Tibial nerve (tissue), 4 donors: ENCODE data around the gene MICAL2.

Experiments
- EP300 ChIP-seq, 2 donors: sonication (generic); formaldehyde crosslinking; IDR thresholded peaks; one replicate each; pipeline ENCODE4 v1.6.1; 2017; ENCODE audit warnings: antibody characterized with exemption in 2 of 2, mild to moderate bottlenecking in 1 of 2
- POLR2A ChIP-seq, 2 donors: fragments of 450-650 bp; IDR thresholded peaks; one replicate each; pipeline ENCODE4 v1.6.1; 2017; ENCODE audit warnings: antibody characterized with exemption in 2 of 2, mild to moderate bottlenecking in 2 of 2, moderate library complexity in 2 of 2
- TF ChIP-seq, protein P1 (sequence below), 5 experiments: fragments of 200-600 bp in 3 of 5; fragments of 450-650 bp in 2 of 5; sonication (generic) in 3 of 5; IDR thresholded peaks; one replicate each; pipeline ENCODE4 v1.5.1; 2016 to 2019; ENCODE audit warnings: antibody characterized with exemption in 5 of 5, mild to moderate bottlenecking in 3 of 5, moderate library complexity in 2 of 5

DNA sequence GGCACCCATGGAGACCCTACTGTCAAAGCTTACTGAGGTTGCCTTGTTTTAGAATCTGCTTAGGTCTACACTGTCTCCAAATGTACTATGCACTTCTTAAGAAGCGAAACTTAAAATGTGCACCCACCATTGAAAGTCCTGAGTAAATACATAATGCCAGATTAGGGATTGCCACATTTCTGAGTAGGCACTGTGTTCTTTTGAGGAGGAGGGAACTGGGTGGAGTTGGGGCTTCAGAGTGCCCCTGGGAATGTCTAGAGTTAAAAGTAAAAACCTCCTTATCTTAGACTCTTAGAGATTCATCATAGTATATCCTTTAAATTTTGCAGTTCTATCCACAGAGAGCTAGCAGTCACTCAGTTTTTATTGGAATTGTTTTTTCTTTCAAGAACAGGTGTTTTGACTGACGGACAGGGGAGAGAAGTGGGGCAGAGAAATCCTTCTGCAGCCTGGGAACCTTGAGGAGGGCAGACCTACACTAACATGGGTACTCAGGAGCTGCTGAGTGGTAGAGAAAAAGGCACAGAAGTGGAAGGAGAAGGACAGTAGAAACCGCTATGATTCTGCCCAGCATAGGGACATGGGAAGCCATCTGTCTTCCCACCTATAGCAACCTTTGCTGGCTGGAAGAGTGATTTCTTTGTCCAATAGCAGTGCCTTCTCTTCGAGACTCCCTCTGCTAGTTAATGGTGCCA lies 33.4 kb upstream of the MICAL2 start:
- TF ChIP-seq, protein P1, sequence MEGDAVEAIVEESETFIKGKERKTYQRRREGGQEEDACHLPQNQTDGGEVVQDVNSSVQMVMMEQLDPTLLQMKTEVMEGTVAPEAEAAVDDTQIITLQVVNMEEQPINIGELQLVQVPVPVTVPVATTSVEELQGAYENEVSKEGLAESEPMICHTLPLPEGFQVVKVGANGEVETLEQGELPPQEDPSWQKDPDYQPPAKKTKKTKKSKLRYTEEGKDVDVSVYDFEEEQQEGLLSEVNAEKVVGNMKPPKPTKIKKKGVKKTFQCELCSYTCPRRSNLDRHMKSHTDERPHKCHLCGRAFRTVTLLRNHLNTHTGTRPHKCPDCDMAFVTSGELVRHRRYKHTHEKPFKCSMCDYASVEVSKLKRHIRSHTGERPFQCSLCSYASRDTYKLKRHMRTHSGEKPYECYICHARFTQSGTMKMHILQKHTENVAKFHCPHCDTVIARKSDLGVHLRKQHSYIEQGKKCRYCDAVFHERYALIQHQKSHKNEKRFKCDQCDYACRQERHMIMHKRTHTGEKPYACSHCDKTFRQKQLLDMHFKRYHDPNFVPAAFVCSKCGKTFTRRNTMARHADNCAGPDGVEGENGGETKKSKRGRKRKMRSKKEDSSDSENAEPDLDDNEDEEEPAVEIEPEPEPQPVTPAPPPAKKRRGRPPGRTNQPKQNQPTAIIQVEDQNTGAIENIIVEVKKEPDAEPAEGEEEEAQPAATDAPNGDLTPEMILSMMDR (IDR thresholded peaks at IDR 0.05) = no peak
- TF ChIP-seq POLR2A (IDR thresholded peaks at IDR 0.05) = no peak
- TF ChIP-seq EP300 (IDR thresholded peaks at IDR 0.05) = no peak
